ENCODE measurements around the gene INAFM2.

GRCh38 chr15:40338921-40339620 lies 15.6 kb downstream of the INAFM2 start:
- TF ChIP-seq, protein P1, sequence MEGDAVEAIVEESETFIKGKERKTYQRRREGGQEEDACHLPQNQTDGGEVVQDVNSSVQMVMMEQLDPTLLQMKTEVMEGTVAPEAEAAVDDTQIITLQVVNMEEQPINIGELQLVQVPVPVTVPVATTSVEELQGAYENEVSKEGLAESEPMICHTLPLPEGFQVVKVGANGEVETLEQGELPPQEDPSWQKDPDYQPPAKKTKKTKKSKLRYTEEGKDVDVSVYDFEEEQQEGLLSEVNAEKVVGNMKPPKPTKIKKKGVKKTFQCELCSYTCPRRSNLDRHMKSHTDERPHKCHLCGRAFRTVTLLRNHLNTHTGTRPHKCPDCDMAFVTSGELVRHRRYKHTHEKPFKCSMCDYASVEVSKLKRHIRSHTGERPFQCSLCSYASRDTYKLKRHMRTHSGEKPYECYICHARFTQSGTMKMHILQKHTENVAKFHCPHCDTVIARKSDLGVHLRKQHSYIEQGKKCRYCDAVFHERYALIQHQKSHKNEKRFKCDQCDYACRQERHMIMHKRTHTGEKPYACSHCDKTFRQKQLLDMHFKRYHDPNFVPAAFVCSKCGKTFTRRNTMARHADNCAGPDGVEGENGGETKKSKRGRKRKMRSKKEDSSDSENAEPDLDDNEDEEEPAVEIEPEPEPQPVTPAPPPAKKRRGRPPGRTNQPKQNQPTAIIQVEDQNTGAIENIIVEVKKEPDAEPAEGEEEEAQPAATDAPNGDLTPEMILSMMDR (IDR thresholded peaks at IDR 0.05) = no peak
- peak in 1 of 2 donors; percentile 22 for TF ChIP-seq POLR2A (IDR thresholded peaks at IDR 0.05)
- peak; percentile 14 to 72 for TF ChIP-seq EP300 (IDR thresholded peaks at IDR 0.05)

Measured in tibial nerve (tissue), 4 donors.